Transverse colon (tissue), 4 donors: ENCODE measurements around the gene BAIAP2.

Experiments
- CTCF ChIP-seq, 5 experiments: fragments of 200-600 bp in 3 of 5; fragments of 450-650 bp in 2 of 5; sonication (generic) in 3 of 5; IDR thresholded peaks; 1 replicate in 2 of 5; 2 replicates in 3 of 5; pipeline ENCODE4 v1.5.1; 2016 to 2017; ENCODE audit warnings: antibody characterized with exemption in 5 of 5, inconsistent platforms in 3 of 5, mild to moderate bottlenecking in 2 of 5, moderate library complexity in 1 of 5
- POLR2A ChIP-seq: fragments of 450-650 bp; IDR thresholded peaks from one replicate; pipeline ENCODE4 v1.6.1; 2016; ENCODE audit warnings: antibody characterized with exemption, mild to moderate bottlenecking, moderate library complexity
- POLR2AphosphoS5 ChIP-seq, 3 donors: sonication (generic); formaldehyde crosslinking; IDR thresholded peaks; one replicate each; pipeline ENCODE4 v1.6.1; 2016; ENCODE audit warnings: antibody characterized with exemption in 3 of 3

- TF ChIP-seq POLR2A, result no peak
- TF ChIP-seq POLR2AphosphoS5 (IDR thresholded peaks at IDR 0.05), result no peak
- no peak for TF ChIP-seq CTCF (IDR thresholded peaks at IDR 0.05)
These were observed 100.7 kb downstream of the BAIAP2 start for GRCh38 chr17:81135505-81136278.
